ENCODE data around the gene MDGA2.

DNA sequence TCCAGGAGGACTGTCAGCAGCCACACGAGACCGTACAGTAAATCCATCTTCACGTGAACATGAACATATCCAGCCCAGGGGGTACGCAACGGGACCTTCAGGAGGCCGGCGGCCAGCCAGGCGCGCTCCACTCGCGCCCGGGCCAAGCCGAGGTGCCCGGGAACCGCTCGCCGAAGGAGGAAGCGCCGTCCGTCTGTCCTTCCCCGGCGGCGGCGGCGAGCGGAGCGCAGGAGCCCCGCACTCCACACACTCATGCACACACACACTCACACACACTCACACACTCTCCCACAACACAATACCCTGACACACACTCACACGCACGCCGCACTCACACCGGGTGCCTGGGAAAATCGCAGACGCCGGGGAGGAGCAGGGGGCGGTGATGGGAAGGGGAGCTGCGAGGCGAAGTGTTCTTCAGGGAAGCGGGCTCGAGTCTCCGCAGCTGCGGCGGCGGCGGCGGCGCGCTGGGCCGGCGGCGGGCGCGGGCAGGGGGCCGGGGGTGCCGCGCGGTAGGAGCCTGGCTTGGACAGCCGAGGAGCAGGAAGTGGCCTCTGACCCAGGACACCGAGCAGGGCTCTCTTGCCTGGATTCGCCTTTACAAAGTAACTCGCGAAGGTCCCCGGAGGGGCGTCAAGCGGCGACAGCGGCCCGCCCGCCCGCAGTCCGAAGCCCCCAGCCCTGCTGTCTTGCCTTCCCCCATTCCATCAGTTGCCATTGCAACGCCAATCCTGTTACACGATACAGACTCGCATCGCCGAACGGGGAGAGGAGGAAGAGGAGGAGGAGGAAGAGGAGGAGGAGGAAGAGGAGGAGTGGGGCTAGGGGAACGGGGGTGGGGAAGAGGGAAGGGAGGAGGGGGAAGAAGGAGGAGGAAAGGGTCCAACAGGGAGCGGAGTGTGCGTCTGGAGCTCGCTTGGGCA, 601 bp downstream of the MDGA2 start:
- TF ChIP-seq, protein P1, sequence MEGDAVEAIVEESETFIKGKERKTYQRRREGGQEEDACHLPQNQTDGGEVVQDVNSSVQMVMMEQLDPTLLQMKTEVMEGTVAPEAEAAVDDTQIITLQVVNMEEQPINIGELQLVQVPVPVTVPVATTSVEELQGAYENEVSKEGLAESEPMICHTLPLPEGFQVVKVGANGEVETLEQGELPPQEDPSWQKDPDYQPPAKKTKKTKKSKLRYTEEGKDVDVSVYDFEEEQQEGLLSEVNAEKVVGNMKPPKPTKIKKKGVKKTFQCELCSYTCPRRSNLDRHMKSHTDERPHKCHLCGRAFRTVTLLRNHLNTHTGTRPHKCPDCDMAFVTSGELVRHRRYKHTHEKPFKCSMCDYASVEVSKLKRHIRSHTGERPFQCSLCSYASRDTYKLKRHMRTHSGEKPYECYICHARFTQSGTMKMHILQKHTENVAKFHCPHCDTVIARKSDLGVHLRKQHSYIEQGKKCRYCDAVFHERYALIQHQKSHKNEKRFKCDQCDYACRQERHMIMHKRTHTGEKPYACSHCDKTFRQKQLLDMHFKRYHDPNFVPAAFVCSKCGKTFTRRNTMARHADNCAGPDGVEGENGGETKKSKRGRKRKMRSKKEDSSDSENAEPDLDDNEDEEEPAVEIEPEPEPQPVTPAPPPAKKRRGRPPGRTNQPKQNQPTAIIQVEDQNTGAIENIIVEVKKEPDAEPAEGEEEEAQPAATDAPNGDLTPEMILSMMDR (IDR thresholded peaks at IDR 0.05 in 2 of 3, conservative IDR thresholded peaks at IDR 0.05 in 1 of 3; ENCODE audit: borderline replicate concordance in 1 of 3, insufficient read depth in 1 of 3, low read depth in 2 of 3, low read length in 2 of 3) = no peak
- TF ChIP-seq RAD21 (IDR thresholded peaks at IDR 0.05; ENCODE audit: low read depth) = no peak
- no peak for TF ChIP-seq TCF7L2 (IDR thresholded peaks at IDR 0.05; ENCODE audit: borderline replicate concordance, extremely low read depth, insufficient read depth, insufficient read length)
- no peak for TF ChIP-seq EZH2 (IDR thresholded peaks at IDR 0.05)
- no peak for TF ChIP-seq POLR2AphosphoS5 (IDR thresholded peaks at IDR 0.05; ENCODE audit: low read depth, low read length)
- no peak for TF ChIP-seq SIN3A (IDR thresholded peaks at IDR 0.05; ENCODE audit: low read depth)
- TF ChIP-seq FOSL1 (IDR thresholded peaks at IDR 0.05; ENCODE audit: low read depth) = no peak
- no peak for TF ChIP-seq ZNF274 (IDR thresholded peaks at IDR 0.05; ENCODE audit: low read depth, low read length)
- TF ChIP-seq SP1 (IDR thresholded peaks at IDR 0.05; ENCODE audit: low read depth) = no peak
- TF ChIP-seq, protein P2, sequence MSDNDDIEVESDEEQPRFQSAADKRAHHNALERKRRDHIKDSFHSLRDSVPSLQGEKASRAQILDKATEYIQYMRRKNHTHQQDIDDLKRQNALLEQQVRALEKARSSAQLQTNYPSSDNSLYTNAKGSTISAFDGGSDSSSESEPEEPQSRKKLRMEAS (IDR thresholded peaks at IDR 0.05) = no peak
- TF ChIP-seq CBX3 (IDR thresholded peaks at IDR 0.05; ENCODE audit: low read depth) = no peak
- TF ChIP-seq, protein P3, sequence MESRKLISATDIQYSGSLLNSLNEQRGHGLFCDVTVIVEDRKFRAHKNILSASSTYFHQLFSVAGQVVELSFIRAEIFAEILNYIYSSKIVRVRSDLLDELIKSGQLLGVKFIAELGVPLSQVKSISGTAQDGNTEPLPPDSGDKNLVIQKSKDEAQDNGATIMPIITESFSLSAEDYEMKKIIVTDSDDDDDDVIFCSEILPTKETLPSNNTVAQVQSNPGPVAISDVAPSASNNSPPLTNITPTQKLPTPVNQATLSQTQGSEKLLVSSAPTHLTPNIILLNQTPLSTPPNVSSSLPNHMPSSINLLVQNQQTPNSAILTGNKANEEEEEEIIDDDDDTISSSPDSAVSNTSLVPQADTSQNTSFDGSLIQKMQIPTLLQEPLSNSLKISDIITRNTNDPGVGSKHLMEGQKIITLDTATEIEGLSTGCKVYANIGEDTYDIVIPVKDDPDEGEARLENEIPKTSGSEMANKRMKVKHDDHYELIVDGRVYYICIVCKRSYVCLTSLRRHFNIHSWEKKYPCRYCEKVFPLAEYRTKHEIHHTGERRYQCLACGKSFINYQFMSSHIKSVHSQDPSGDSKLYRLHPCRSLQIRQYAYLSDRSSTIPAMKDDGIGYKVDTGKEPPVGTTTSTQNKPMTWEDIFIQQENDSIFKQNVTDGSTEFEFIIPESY (IDR thresholded peaks at IDR 0.05; ENCODE audit: extremely low read depth, insufficient replicate concordance, low read length) = no peak
